T-helper 2 cell treated with Interferon-gamma antibody and Interleukin-4, amounts not matched to agents 5 μg/mL and 100 μg/mL, for 36 hours (primary cell): ENCODE data around the gene HDAC9.

Source experiments
- DNase-seq: peaks from one replicate; pipeline ENCODE4 v3.0.0; 2021; ENCODE audit warnings: low spot score
- H3K27ac Mint-ChIP-seq: one replicate; pipeline ENCODE4 v1.8.0; 2021; ENCODE audit warnings: mild to moderate bottlenecking, mixed read lengths
- H3K27me3 Mint-ChIP-seq: one replicate; pipeline ENCODE4 v1.8.0; 2021; ENCODE audit warnings: low read depth, mixed read lengths
- H3K36me3 Mint-ChIP-seq: one replicate; pipeline ENCODE4 v1.8.0; 2021; ENCODE audit warnings: low read depth, mixed read lengths
- H3K4me1 Mint-ChIP-seq: one replicate; pipeline ENCODE4 v1.8.0; 2021; ENCODE audit warnings: low read depth, mixed read lengths
- H3K4me3 Mint-ChIP-seq: one replicate; pipeline ENCODE4 v1.8.0; 2022; ENCODE audit warnings: mild to moderate bottlenecking, moderate library complexity, mixed read lengths
- H3K9me3 Mint-ChIP-seq: one replicate; pipeline ENCODE4 v1.8.0; 2021; ENCODE audit warnings: mixed read lengths

The HDAC9 gene

DNA sequence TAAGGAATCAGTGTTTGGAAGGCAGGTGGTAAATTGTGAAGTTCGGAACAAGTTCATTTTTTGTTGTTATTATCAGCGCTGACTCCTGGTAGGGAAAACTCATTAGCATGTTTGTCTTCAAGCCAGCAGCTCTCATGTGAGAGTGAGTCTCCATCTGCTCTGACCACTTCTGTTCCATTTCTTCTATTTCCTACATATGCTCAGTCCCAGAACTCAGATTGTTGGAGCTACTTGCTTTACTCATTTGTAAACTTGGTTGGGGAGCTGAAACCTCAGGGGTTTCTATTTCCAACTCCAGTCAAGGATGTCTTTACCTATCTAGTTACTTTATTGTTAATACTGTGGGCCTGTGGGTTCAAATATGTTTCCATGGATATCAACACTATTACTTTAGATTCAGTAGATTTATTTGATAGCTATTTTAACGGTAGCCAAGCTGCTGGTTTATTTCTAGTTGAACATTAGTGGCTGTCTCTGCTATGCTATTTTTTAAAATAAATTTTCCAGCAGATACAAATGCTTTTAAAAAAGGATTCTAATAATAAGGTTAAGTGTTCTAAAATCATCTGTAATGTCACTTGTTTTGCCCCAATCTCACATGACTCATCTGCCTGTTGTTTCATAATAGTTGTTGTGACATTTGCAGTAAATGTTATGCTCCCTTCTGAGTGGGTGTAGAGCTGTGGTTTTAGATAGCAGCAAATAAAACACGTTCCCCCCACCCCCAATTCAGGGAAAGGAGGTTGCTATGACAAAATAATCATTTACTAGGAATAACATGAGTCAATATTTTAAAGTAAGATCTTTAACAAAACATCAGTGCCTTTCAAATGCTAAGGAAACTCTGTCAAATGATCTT, 143.3 kb downstream of the HDAC9 start:
- Mint-ChIP-seq H3K4me1 (peaks cover 2% of the 10 kb centered on the region), H3K36me3 (no peaks in the 10 kb centered on the region), H3K27me3 (no peaks in the 10 kb centered on the region), H3K4me3 (no peak overlapping the region), H3K27ac (peak overlapping the region; percentile 60), H3K9me3 (no peaks in the 10 kb centered on the region)
- DNase-seq, result peak; percentile 50

DNA sequence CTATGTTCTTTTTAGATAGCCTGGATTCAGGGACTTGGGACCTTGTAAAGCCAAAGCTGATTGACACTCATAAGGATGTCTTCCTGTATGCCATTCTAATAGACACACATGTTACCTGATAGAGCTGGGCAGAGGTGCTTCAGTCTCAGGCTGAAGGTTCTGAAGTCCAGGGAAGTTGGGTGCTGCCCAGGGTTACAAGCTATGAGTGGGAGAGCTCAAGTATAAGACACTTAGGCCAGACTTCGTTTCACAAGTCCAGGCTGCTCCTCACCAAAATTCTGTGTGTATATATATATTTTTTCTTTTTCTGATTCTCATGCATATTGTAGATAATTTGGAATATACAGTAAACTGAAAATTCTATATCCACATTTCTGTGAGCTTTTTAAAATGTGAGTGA, 144.2 kb downstream of the HDAC9 start:
- Mint-ChIP-seq H3K9me3 (no peaks in the 10 kb centered on the region), H3K4me1 (peaks cover 2% of the 10 kb centered on the region), H3K27ac (no peak overlapping the region), H3K27me3 (no peaks in the 10 kb centered on the region), H3K36me3 (no peaks in the 10 kb centered on the region), H3K4me3 (no peak overlapping the region)
- no peak for DNase-seq

DNA sequence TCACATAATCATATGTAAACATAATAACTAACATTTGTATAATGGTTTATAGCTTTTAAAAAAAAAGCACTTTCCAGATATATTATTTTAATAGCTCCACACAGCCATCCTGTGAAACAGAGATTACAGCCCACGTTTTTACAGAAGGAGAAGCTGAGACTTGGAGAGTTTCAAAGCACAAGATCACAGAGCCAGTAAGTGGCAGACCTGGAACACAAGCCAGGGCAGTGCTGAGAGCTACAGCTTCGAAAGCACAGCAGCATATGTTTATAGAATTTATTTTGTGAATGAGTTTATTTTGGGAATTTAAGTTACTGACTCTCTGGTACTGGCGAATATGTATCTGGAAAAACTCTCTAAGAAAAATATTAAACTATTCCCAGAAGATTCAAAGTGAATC, 149.4 kb downstream of the HDAC9 start:
- Mint-ChIP-seq H3K36me3 (no peaks in the 10 kb centered on the region), H3K27ac (no peak overlapping the region), H3K4me3 (no peak overlapping the region)

DNA sequence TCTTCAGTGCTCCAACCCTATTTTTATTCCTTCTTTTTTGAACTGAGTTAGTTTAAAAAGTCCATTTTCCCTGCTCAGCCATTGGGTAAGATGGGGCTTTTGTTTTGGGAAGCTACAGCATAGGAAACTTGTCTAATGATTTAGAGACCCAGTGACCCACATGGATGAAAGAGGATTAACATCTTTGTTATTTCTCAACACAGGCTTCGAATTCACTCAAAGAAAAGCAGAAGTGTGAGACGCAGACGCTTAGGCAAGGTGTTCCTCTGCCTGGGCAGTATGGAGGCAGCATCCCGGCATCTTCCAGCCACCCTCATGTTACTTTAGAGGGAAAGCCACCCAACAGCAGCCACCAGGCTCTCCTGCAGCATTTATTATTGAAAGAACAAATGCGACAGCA, 152.0 kb downstream of the HDAC9 start:
- no peak for DNase-seq
- Mint-ChIP-seq H3K4me3 (no peak overlapping the region), H3K9me3 (no peaks in the 10 kb centered on the region), H3K36me3 (no peaks in the 10 kb centered on the region), H3K4me1 (no peaks in the 10 kb centered on the region), H3K27me3 (no peaks in the 10 kb centered on the region), H3K27ac (no peak overlapping the region)

More for the DNA sequence above, 149.4 kb downstream of the HDAC9 start:
- DNase-seq, result no peak
- Mint-ChIP-seq H3K9me3 (no peaks in the 10 kb centered on the region), H3K27me3 (no peaks in the 10 kb centered on the region), H3K4me1 (no peaks in the 10 kb centered on the region)

DNA sequence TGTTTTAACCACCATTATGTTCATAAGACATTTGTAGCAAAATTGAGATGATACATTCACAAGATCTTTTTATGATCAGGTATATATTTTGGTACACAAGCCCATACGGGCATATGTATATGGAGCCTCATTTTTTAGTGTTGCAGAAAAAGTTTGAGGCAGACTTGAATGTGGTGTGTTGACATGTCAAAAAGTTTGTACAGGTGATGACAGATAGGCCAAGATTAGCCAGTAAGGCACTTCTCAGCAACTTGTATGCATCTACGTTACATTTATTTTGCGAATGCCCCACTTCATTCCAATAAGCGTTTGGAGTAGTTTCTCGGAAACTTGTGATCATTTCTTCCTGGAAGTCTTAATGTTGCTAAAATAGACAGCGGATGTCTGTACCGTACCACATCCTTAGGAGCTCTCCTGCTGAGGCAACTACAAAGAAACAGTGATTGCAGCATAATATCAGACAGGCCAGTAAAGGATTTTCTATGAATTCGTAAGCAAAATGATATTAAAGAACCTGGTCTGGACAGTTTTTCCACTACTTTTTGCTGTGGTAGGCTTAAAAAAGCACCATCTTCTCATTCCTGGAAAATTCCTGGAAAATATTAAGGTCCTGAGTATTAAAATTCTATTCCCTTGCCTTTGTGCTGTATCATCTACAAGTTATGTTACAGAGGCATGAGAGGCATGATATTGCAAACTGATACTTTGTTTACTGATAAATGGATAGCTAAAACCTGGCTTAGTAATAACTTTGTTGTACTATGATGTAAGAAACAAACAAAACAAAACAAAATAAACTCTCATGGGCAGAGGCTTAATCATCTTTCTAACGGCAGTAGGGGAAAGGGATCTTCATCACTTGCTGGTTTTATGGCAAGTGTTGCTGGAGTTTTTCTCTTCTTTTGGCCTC, 153.6 kb downstream of the HDAC9 start:
- no peak overlapping the region for H3K27ac Mint-ChIP-seq
- no peak overlapping the region for H3K4me3 Mint-ChIP-seq
- no peaks in the 10 kb centered on the region for H3K27me3 Mint-ChIP-seq
- H3K36me3 Mint-ChIP-seq, result no peaks in the 10 kb centered on the region
- H3K4me1 Mint-ChIP-seq, result no peaks in the 10 kb centered on the region
- no peaks in the 10 kb centered on the region for H3K9me3 Mint-ChIP-seq
- DNase-seq, result no peak

DNA sequence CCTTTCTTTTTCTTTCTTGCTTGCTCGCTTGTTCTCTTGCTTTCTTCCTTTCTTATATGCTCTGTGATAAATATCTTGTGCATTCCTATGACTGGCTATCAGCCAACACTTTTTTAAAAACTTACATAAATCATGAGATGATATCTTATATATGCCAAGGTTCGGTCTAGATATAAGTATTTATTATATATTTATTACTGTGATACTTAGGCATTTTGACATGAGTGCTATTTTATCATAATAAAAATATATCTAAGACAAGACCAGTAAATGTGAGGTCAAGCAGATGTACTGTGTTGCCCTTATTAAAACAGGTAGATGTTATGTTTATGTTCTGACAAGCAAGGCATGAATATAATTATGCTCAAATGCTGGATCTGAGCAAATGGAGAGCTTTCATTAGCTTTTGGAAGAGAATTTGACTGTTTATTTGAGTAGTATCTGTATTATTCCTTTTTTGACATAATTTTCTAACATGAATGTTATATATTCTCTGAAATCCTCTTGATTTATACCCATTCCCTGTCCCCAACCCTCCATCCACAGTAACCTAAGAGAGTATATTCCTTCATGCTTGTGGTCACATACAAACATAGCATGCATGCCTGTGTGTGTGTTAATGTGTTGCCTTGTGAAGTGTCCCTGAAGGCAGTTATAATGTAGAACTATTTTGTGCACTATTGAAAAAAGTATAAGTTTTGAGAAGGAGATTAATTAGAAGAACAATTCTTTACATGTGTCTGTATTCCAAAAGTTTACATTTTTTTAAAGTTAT, 158.0 kb downstream of the HDAC9 start:
- no peaks in the 10 kb centered on the region for H3K36me3 Mint-ChIP-seq
- H3K27ac Mint-ChIP-seq, result no peak overlapping the region
- H3K9me3 Mint-ChIP-seq, result no peaks in the 10 kb centered on the region
- H3K4me1 Mint-ChIP-seq, result no peaks in the 10 kb centered on the region
- H3K4me3 Mint-ChIP-seq, result no peak overlapping the region
- no peak for DNase-seq
- H3K27me3 Mint-ChIP-seq, result no peaks in the 10 kb centered on the region

DNA sequence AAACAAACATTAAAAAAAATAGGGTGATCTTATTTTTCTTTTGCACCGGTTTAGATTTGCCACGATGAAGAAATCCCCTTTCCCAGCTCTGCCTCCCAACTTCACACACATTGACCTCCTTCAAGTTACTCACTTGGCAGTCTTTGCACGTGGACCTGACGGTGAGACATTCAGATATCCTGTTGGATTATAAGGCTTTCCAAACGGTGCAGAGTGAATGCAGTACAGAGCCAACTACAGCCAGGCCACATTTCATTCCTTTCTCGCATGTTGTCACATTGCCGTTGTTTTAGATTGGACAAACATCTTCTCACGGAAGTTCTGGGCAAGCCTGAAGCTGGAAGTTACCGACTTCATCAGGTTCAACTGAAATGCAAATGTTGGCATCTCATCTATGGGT, 159.2 kb downstream of the HDAC9 start:
- no peaks in the 10 kb centered on the region for H3K36me3 Mint-ChIP-seq
- no peak for DNase-seq
- no peak overlapping the region for H3K4me3 Mint-ChIP-seq
- H3K9me3 Mint-ChIP-seq, result no peaks in the 10 kb centered on the region
- no peaks in the 10 kb centered on the region for H3K4me1 Mint-ChIP-seq
- no peak overlapping the region for H3K27ac Mint-ChIP-seq
- no peaks in the 10 kb centered on the region for H3K27me3 Mint-ChIP-seq

DNA sequence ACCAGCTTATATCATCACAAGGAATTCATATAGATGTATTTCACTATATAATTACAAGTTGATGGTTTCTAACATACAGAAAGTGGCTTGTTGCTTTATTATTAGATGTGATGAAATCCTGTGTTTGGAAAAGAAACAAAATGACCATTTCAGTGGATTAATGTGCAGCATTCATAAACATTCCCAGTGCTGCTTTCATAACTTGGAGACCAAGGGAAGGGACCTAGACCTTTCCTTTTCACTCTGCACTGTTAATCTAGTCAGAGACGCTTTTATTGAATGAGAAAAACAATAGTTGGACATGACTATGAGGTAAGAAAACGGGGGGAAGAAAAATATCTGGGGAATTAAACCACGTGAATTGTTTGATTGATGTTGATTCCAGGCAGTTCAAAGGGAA, 160.0 kb downstream of the HDAC9 start:
- Mint-ChIP-seq H3K9me3 (no peaks in the 10 kb centered on the region), H3K27me3 (no peaks in the 10 kb centered on the region), H3K36me3 (no peaks in the 10 kb centered on the region), H3K4me1 (no peaks in the 10 kb centered on the region), H3K27ac (no peak overlapping the region), H3K4me3 (no peak overlapping the region)
- DNase-seq, result no peak

DNA sequence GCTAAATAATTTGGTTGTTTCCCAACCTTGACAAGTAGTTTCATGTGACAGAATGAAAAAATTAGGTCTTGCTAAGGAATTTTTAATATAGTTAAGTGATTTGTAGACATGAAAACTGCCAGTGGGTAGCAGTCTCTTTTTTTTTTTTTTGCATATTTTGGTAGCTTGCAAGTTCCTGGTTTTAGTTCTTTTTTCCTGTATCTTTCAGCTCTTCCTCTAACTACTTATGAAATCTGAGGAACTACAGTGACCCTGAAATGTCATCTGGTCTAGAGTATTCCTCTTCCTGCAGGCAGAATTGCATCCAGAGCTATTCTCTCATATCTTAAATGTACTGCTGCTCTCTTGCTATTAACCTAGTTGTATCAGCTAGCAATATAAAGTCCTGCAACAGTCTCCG, 160.4 kb downstream of the HDAC9 start:
- Mint-ChIP-seq H3K27ac (no peak overlapping the region), H3K4me3 (no peak overlapping the region), H3K36me3 (no peaks in the 10 kb centered on the region), H3K27me3 (no peaks in the 10 kb centered on the region), H3K4me1 (no peaks in the 10 kb centered on the region), H3K9me3 (no peaks in the 10 kb centered on the region)
- no peak for DNase-seq

DNA sequence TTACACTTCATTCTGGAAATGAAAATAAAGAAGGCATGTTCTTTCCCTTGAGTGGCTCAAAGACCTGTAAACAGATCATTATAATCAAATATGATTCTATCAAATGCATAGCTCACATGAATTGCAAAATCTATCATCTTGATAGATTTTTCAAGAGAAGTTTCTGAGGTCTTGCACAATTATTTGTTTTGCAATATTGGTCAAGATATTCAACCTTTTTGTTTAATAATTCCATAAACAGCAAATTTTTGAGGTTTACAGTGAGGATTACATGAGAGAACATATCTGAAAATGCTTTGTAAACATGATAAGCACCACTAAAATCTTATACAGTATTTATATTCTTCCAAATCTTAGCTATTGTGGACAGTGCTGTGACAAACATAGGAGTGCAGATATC, 160.8 kb downstream of the HDAC9 start:
- Mint-ChIP-seq H3K27ac (no peak overlapping the region), H3K4me1 (no peaks in the 10 kb centered on the region), H3K4me3 (no peak overlapping the region), H3K9me3 (no peaks in the 10 kb centered on the region), H3K27me3 (no peaks in the 10 kb centered on the region), H3K36me3 (no peaks in the 10 kb centered on the region)
- DNase-seq, result no peak

DNA sequence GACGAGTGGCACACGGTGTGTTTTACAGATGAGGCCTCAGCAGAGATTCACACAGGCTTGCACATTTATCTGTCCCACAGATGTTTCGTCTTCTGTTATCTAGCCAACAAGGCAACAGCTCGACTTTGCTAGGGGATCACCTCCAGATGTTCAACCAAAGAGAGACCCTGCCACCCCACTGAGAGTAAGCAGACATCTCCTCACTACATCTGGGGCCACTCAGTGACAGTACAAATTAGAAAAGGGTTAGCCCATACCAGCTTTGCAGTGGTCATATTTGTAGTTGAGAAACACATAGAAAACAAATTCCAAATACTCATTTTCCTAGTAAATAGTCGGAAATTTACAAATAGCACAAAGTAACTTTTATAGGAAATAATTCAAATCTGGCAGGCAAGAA, 164.2 kb downstream of the HDAC9 start:
- H3K9me3 Mint-ChIP-seq, result no peaks in the 10 kb centered on the region
- H3K27me3 Mint-ChIP-seq, result no peaks in the 10 kb centered on the region
- no peak overlapping the region for H3K27ac Mint-ChIP-seq
- no peak overlapping the region for H3K4me3 Mint-ChIP-seq
- DNase-seq, result no peak
- H3K4me1 Mint-ChIP-seq, result no peaks in the 10 kb centered on the region
- no peaks in the 10 kb centered on the region for H3K36me3 Mint-ChIP-seq

DNA sequence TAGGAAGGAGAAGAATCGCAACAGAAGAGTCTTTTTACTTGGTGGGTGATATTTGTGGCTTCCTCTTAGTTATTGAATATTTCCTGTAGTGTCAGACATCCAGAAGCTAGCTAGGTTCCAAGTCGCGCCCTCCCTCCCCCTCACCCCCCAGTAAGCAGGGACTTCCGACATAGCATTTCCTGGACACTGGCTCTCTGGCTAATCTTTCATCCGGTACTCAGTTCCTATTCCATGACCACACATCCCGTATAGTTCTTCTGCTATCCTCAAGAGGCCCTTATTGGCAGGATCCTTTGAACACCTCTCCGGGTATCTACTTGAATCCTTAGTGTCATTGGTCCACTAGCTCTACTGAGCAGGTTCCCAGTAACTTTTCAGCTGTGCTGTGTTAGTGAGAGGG, 167.8 kb downstream of the HDAC9 start:
- Mint-ChIP-seq H3K36me3 (no peaks in the 10 kb centered on the region), H3K27me3 (no peaks in the 10 kb centered on the region), H3K4me1 (no peaks in the 10 kb centered on the region)

DNA sequence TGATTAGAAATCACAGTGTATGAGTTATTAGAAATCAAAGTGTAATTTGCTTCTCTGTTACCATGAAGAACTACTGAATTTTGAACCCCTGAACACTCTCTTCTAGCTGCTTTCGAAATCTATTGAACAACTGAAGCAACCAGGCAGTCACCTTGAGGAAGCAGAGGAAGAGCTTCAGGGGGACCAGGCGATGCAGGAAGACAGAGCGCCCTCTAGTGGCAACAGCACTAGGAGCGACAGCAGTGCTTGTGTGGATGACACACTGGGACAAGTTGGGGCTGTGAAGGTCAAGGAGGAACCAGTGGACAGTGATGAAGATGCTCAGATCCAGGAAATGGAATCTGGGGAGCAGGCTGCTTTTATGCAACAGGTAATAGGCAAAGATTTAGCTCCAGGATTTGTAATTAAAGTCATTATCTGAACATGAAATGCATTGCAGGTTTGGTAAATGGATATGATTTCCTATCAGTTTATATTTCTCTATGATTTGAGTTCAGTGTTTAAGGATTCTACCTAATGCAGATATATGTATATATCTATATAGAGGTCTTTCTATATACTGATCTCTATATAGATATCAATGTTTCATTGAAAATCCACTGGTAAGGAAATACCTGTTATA, 170.7 kb downstream of the HDAC9 start:
- Mint-ChIP-seq H3K27ac (no peak overlapping the region), H3K27me3 (no peaks in the 10 kb centered on the region), H3K36me3 (no peaks in the 10 kb centered on the region), H3K4me1 (no peaks in the 10 kb centered on the region), H3K9me3 (no peaks in the 10 kb centered on the region), H3K4me3 (no peak overlapping the region)
- peak; percentile 59 for DNase-seq

More for the DNA sequence above, 167.8 kb downstream of the HDAC9 start:
- no peak overlapping the region for H3K4me3 Mint-ChIP-seq
- no peak for DNase-seq
- H3K9me3 Mint-ChIP-seq, result no peaks in the 10 kb centered on the region
- no peak overlapping the region for H3K27ac Mint-ChIP-seq
